Peyer's patch (tissue), 4 donors: ENCODE results near the gene MPP7. TPM values are rescaled to one million over a fixed set of nuclear protein-coding genes. Genes with fewer than 3 reads are reported as not detected.

Experiments used
- DNase-seq, 3 donors: peaks; one replicate each; pipeline ENCODE4 v3.0.0-alpha.2; 2017 to 2019
- H3K27ac ChIP-seq, 4 donors: fragments of 200-600 bp; sonication (generic); one replicate each; pipeline ENCODE4 v1.5.1; 2016 to 2019
- H3K27me3 ChIP-seq, 2 donors: fragments of 200-600 bp; sonication (generic); one replicate each; pipeline ENCODE4 v1.5.1; 2019
- H3K36me3 ChIP-seq, 3 donors: fragments of 200-600 bp; sonication (generic); one replicate each; pipeline ENCODE4 v1.5.1; 2016 to 2019
- H3K4me1 ChIP-seq, 4 donors: fragments of 200-600 bp; sonication (generic); one replicate each; pipeline ENCODE4 v1.5.1; 2016 to 2019
- H3K4me3 ChIP-seq, 4 donors: fragments of 200-600 bp; sonication (generic); 1 replicate in 3 of 4; 2 replicates in 1 of 4; pipeline ENCODE4 v1.5.1; 2016 to 2019; ENCODE audit warnings: mild to moderate bottlenecking in 1 of 4
- H3K9me3 ChIP-seq, 4 donors: fragments of 200-600 bp; sonication (generic); one replicate each; pipeline ENCODE4 v1.5.1; 2016 to 2019; ENCODE audit warnings: mild to moderate bottlenecking in 1 of 4
- CTCF ChIP-seq, 6 experiments: fragments of 450-650 bp in 4 of 6; fragments of 200-600 bp in 2 of 6; sonication (generic) in 1 of 6; IDR thresholded peaks; one replicate each; pipeline ENCODE4 v1.5.1; 2017 to 2019; ENCODE audit warnings: antibody characterized with exemption in 6 of 6, mild to moderate bottlenecking in 3 of 6, moderate library complexity in 1 of 6
- POLR2A ChIP-seq, 2 donors: fragments of 450-650 bp; IDR thresholded peaks; one replicate each; pipeline ENCODE4 v1.5.1; 2017; ENCODE audit warnings: antibody characterized with exemption in 2 of 2, mild to moderate bottlenecking in 2 of 2, moderate library complexity in 2 of 2
- total RNA-seq, 4 donors: library from RNA; depleted of rRNA; stranded (reverse); fragments of >200 nt; gene quantifications; one replicate each; pipeline ENCODE4 v1.1.0, GENCODE V29; 2016

Gene MPP7
- total RNA-seq, 4 donors from 2014 or later, result 9.9 to 15.4 (median 13.2) TPM

DNA sequence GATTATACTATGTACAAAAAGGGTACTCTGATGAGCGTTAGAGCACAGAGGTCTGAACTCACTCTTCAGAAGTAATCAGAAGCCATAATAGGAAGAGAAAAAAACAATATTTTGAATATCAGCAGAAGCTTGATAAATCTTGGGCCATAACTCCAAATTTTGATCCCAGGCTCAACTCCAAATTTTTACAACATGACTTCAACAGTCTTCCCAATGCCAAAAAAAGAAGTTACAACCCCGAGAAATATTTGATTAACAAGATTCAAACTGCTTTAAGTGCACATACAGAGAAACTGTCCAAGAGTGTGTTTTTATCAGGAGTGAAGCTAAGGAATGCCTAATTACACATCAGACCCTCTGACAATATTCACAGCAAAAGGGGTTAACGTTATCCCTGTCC lies 7.5 kb downstream of the MPP7 start:
- H3K36me3 ChIP-seq, result no peaks in the 10 kb centered on the region
- no peaks in the 10 kb centered on the region for H3K27me3 ChIP-seq
- TF ChIP-seq POLR2A (IDR thresholded peaks at IDR 0.05) (no peak), CTCF (IDR thresholded peaks at IDR 0.05) (no peak)
- H3K4me1 ChIP-seq, result peaks cover 0 to 4% (median 0%) of the 10 kb centered on the region in 4 donors
- H3K27ac ChIP-seq, result peak overlapping the region in 2 of 4 donors; percentile 23 to 32
- DNase-seq, result no peak
- no peak overlapping the region for H3K4me3 ChIP-seq
- no peaks in the 10 kb centered on the region for H3K9me3 ChIP-seq

- Histone ChIP-seq H3K4me1 (peaks cover 0 to 4% (median 0%) of the 10 kb centered on the region in 4 donors), H3K36me3 (no peaks in the 10 kb centered on the region), H3K27ac (no peak overlapping the region), H3K27me3 (no peaks in the 10 kb centered on the region), H3K9me3 (no peaks in the 10 kb centered on the region), H3K4me3 (no peak overlapping the region)
- DNase-seq, result no peak
- TF ChIP-seq POLR2A (IDR thresholded peaks at IDR 0.05) (no peak), CTCF (IDR thresholded peaks at IDR 0.05) (no peak)
Measured at GRCh38 chr10:28294809-28295208, 8.1 kb downstream of the MPP7 start.

DNA sequence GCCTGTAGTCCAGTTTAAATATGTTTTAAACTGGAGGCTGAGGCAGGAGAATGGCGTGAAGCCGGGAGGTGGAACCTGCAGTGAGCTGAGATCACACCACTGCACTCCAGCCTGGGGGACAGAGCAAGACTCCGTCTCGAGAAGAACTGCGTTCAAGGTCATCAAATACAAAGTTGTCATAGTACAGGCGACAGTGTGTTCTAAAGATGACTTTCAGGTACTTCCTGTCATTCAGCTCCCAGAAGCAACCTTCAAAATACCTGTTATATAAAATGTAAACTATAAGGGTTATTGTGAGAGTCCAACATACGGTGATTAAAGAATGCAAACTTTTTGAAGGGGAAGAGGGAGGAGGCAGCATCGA lies 8.7 kb downstream of the MPP7 start:
- peaks cover 0 to 4% (median 0%) of the 10 kb centered on the region in 4 donors for H3K4me1 ChIP-seq
- no peaks in the 10 kb centered on the region for H3K27me3 ChIP-seq
- H3K9me3 ChIP-seq, result no peaks in the 10 kb centered on the region
- no peaks in the 10 kb centered on the region for H3K36me3 ChIP-seq
- TF ChIP-seq POLR2A (IDR thresholded peaks at IDR 0.05) (no peak), CTCF (IDR thresholded peaks at IDR 0.05) (no peak)
- DNase-seq, result no peak
- no peak overlapping the region for H3K4me3 ChIP-seq
- no peak overlapping the region for H3K27ac ChIP-seq

DNA sequence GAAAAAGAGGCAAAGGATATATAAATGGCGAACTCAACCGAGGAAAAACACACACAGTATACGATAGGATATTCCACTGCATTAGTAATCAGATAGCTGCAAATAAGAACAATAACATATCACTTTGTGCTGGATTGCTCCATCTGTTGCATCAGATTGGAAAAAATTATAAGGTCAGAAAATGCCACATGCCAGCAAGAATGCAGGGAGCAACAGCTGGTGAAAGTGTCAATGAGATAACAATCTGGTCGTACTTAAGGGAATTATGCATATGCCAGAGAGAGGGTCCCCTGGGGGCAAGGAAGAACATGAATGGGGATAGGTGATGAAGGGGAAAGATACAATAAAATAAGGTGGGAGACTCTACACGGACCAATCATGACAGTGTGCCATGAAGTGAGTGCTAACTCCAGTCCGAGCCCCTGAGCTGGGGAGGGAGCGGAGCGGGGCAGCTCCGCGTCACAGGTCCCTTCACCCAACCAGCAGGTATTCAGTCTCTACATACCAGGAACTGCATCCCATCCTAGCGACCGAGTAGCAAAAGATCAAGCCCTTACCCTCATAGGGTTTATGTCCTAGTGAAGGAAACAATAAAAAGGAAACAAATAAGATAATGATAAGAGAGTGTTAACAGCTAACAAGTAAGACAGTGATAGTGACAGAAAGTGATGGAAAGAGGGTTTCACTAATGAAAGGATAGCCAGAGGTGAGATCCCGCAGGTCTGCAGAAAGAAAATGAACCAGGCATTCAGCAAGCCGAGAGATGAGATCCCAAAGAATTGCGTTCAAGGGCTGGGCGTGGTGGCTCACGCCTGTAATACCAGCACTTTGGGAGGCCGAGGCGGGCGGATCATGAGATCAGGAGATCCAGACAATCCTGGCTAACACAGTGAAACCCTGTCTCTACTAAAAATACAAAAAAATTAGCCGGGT lies 9.4 kb downstream of the MPP7 start:
- Histone ChIP-seq H3K4me3 (no peak overlapping the region), H3K4me1 (peaks cover 0 to 4% (median 0%) of the 10 kb centered on the region in 4 donors), H3K27ac (no peak overlapping the region), H3K9me3 (no peaks in the 10 kb centered on the region), H3K36me3 (no peaks in the 10 kb centered on the region), H3K27me3 (no peaks in the 10 kb centered on the region)
- DNase-seq, result no peak
- no peak for TF ChIP-seq POLR2A (IDR thresholded peaks at IDR 0.05)
- no peak for TF ChIP-seq CTCF (IDR thresholded peaks at IDR 0.05)

- peaks cover 0 to 4% (median 0%) of the 10 kb centered on the region in 4 donors for H3K4me1 ChIP-seq
- H3K36me3 ChIP-seq, result no peaks in the 10 kb centered on the region
- TF ChIP-seq CTCF (IDR thresholded peaks at IDR 0.05), result no peak
- no peak for TF ChIP-seq POLR2A (IDR thresholded peaks at IDR 0.05)
- H3K27ac ChIP-seq, result no peak overlapping the region
- no peak for DNase-seq
- no peaks in the 10 kb centered on the region for H3K27me3 ChIP-seq
- H3K9me3 ChIP-seq, result no peaks in the 10 kb centered on the region
- no peak overlapping the region for H3K4me3 ChIP-seq
Measured at GRCh38 chr10:28291881-28292297, 11.0 kb downstream of the MPP7 start.
